ENCODE results near the gene RPH3AL.
"Not testable (repeated sequence)": the region's sequence is repeated elsewhere in the genome, so short reads cannot be mapped to it uniquely, and the experiment has no call there.

RPH3AL gene

DNA sequence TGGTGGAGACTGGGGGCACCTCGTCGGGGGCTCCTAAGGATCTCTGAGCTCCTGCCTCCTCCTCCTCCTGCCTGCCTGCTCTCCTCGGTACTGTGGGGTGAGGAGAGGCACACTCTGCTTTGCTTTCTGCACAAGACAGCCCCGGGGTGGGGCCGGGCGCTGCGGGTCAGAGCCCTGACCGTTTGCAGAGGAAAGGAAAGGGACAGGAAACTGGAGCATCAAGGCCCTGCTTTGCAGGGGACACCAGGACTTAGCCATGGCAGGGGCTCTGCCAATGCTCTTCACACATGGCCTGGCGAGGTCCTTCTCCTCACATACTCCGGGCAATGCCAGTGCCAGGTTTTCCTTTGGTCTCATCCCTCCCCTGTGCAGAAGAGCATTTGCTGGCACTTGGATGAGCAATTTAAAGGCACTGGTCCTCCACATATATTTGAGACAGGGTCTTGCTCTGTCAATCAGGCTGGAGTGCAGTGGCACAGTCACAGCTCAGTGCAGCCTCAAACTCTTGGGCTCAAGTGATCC, 147.4 kb downstream of the RPH3AL start:
- TF ChIP-seq, protein P1, sequence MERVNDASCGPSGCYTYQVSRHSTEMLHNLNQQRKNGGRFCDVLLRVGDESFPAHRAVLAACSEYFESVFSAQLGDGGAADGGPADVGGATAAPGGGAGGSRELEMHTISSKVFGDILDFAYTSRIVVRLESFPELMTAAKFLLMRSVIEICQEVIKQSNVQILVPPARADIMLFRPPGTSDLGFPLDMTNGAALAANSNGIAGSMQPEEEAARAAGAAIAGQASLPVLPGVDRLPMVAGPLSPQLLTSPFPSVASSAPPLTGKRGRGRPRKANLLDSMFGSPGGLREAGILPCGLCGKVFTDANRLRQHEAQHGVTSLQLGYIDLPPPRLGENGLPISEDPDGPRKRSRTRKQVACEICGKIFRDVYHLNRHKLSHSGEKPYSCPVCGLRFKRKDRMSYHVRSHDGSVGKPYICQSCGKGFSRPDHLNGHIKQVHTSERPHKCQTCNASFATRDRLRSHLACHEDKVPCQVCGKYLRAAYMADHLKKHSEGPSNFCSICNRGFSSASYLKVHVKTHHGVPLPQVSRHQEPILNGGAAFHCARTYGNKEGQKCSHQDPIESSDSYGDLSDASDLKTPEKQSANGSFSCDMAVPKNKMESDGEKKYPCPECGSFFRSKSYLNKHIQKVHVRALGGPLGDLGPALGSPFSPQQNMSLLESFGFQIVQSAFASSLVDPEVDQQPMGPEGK (CRISPR knock-in tag; IDR thresholded peaks at IDR 0.05; ENCODE audit: borderline replicate concordance): no peak
- TF ChIP-seq CSDC2 (CRISPR knock-in tag; IDR thresholded peaks at IDR 0.05) (no peak), ZFP30 (CRISPR knock-in tag; IDR thresholded peaks at IDR 0.05) (no peak), ZFP3 (CRISPR knock-in tag; IDR thresholded peaks at IDR 0.05) (no peak), ZNF70 (CRISPR knock-in tag; IDR thresholded peaks at IDR 0.05) (no peak), PPARA (CRISPR knock-in tag; IDR thresholded peaks at IDR 0.05; ENCODE audit: borderline replicate concordance) (no peak), ZNF565 (CRISPR knock-in tag; conservative IDR thresholded peaks at IDR 0.05; ENCODE audit: low read depth) (no peak), OSR1 (CRISPR knock-in tag; IDR thresholded peaks at IDR 0.05) (no peak), ZC3H10 (CRISPR knock-in tag; IDR thresholded peaks at IDR 0.05) (no peak), ESRRG (CRISPR knock-in tag; IDR thresholded peaks at IDR 0.05) (no peak), ZNF8 (CRISPR knock-in tag; IDR thresholded peaks at IDR 0.05) (no peak)
- TF ChIP-seq, protein P2, sequence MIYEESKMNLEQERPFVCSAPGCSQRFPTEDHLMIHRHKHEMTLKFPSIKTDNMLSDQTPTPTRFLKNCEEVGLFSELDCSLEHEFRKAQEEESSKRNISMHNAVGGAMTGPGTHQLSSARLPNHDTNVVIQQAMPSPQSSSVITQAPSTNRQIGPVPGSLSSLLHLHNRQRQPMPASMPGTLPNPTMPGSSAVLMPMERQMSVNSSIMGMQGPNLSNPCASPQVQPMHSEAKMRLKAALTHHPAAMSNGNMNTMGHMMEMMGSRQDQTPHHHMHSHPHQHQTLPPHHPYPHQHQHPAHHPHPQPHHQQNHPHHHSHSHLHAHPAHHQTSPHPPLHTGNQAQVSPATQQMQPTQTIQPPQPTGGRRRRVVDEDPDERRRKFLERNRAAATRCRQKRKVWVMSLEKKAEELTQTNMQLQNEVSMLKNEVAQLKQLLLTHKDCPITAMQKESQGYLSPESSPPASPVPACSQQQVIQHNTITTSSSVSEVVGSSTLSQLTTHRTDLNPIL (CRISPR knock-in tag; IDR thresholded peaks at IDR 0.05; ENCODE audit: low read depth): no peak
- TF ChIP-seq, protein P3, sequence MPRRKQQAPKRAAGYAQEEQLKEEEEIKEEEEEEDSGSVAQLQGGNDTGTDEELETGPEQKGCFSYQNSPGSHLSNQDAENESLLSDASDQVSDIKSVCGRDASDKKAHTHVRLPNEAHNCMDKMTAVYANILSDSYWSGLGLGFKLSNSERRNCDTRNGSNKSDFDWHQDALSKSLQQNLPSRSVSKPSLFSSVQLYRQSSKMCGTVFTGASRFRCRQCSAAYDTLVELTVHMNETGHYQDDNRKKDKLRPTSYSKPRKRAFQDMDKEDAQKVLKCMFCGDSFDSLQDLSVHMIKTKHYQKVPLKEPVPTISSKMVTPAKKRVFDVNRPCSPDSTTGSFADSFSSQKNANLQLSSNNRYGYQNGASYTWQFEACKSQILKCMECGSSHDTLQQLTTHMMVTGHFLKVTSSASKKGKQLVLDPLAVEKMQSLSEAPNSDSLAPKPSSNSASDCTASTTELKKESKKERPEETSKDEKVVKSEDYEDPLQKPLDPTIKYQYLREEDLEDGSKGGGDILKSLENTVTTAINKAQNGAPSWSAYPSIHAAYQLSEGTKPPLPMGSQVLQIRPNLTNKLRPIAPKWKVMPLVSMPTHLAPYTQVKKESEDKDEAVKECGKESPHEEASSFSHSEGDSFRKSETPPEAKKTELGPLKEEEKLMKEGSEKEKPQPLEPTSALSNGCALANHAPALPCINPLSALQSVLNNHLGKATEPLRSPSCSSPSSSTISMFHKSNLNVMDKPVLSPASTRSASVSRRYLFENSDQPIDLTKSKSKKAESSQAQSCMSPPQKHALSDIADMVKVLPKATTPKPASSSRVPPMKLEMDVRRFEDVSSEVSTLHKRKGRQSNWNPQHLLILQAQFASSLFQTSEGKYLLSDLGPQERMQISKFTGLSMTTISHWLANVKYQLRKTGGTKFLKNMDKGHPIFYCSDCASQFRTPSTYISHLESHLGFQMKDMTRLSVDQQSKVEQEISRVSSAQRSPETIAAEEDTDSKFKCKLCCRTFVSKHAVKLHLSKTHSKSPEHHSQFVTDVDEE (CRISPR knock-in tag; IDR thresholded peaks at IDR 0.05): no peak
- no peak for ATAC-seq

DNA sequence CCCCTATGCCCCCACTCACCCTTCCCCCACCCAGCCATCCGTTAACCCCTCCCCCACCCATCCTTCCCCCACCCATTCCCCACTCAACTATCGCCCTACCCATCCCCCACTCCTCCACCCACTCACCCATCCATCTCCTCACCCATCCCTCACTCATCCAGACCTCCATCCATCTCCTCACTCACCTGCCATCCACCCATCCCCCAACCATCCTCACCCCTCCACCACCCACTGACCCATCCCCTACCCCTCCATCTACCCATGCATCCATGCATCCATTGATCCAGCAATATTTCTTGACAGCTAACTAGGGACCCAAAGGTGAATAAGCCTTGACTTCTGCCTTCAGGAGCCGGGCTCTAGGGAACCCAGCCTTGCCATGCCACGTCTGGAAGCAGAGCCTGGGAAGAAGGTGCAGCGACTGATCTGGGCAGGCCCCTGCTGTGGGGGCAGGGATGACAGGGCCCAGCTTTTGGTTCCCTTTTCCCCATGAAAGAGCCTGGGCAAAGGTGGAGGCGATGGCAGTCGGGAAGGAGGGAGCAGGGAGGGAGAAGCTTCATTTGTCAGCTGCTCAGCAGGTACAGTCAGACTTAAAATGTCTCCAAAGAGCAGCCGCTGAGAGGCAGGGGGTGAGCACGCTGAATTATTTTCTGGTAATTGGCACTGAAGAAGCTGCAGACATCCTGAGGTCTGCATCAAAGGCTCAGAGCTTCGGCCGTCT, 148.0 kb downstream of the RPH3AL start:
- no peak for ATAC-seq
- TF ChIP-seq RARB (CRISPR knock-in tag; IDR thresholded peaks at IDR 0.05): no peak

DNA sequence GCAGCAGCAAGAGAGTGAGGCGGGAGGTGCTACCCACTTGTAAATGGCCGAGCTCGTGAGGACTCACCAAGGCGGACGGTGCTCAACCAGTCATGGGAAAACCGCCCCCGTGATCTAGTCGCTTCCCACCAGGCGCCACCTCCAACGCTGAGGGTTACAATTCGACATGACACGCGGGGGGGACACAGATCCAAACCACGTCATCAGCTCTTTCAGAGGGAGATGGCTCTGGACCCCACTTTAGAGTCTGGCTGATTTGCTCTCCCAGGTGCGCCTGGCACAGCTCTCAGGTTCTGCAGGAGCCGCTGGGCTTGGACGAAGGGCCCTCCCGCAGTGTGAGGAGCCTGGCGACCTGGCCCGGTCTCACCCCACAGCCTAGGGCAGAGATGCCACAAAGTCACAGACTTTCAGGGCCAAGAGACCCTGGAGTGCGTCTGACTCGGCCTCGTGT, 150.1 kb downstream of the RPH3AL start:
- TF ChIP-seq GLIS3 (CRISPR knock-in tag; IDR thresholded peaks at IDR 0.05): no peak
- TF ChIP-seq, protein P4, sequence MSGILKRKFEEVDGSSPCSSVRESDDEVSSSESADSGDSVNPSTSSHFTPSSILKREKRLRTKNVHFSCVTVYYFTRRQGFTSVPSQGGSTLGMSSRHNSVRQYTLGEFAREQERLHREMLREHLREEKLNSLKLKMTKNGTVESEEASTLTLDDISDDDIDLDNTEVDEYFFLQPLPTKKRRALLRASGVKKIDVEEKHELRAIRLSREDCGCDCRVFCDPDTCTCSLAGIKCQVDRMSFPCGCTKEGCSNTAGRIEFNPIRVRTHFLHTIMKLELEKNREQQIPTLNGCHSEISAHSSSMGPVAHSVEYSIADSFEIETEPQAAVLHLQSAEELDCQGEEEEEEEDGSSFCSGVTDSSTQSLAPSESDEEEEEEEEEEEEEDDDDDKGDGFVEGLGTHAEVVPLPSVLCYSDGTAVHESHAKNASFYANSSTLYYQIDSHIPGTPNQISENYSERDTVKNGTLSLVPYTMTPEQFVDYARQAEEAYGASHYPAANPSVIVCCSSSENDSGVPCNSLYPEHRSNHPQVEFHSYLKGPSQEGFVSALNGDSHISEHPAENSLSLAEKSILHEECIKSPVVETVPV (CRISPR knock-in tag; IDR thresholded peaks at IDR 0.05): no peak
- TF ChIP-seq ARNTL (CRISPR knock-in tag; IDR thresholded peaks at IDR 0.05; ENCODE audit: borderline replicate concordance, low read depth): no peak
- TF ChIP-seq ZNF8 (CRISPR knock-in tag; IDR thresholded peaks at IDR 0.05): no peak
- TF ChIP-seq BACH2 (CRISPR knock-in tag; IDR thresholded peaks at IDR 0.05; ENCODE audit: borderline replicate concordance): no peak
- TF ChIP-seq, protein P2 (CRISPR knock-in tag; IDR thresholded peaks at IDR 0.05; ENCODE audit: low read depth): no peak
- TF ChIP-seq ZNF70 (CRISPR knock-in tag; IDR thresholded peaks at IDR 0.05): no peak
- TF ChIP-seq, protein P5, sequence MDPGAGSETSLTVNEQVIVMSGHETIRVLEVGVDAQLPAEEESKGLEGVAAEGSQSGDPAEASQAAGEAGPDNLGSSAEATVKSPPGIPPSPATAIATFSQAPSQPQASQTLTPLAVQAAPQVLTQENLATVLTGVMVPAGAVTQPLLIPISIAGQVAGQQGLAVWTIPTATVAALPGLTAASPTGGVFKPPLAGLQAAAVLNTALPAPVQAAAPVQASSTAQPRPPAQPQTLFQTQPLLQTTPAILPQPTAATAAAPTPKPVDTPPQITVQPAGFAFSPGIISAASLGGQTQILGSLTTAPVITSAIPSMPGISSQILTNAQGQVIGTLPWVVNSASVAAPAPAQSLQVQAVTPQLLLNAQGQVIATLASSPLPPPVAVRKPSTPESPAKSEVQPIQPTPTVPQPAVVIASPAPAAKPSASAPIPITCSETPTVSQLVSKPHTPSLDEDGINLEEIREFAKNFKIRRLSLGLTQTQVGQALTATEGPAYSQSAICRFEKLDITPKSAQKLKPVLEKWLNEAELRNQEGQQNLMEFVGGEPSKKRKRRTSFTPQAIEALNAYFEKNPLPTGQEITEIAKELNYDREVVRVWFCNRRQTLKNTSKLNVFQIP (CRISPR knock-in tag; IDR thresholded peaks at IDR 0.05; ENCODE audit: borderline replicate concordance, low read depth): no peak
- TF ChIP-seq, protein P3 (CRISPR knock-in tag; IDR thresholded peaks at IDR 0.05): no peak
- no peak for TF ChIP-seq ESRRG (CRISPR knock-in tag; IDR thresholded peaks at IDR 0.05)
- no peak for TF ChIP-seq TOX (CRISPR knock-in tag; IDR thresholded peaks at IDR 0.05; ENCODE audit: borderline replicate concordance)
- TF ChIP-seq SNAI2 (CRISPR knock-in tag; IDR thresholded peaks at IDR 0.05): no peak
- TF ChIP-seq ISL1 (CRISPR knock-in tag; IDR thresholded peaks at IDR 0.05): no peak
- no peak for TF ChIP-seq RARB (CRISPR knock-in tag; IDR thresholded peaks at IDR 0.05)
- no peak for TF ChIP-seq ZFP30 (CRISPR knock-in tag; IDR thresholded peaks at IDR 0.05)
- no peak for ATAC-seq

DNA sequence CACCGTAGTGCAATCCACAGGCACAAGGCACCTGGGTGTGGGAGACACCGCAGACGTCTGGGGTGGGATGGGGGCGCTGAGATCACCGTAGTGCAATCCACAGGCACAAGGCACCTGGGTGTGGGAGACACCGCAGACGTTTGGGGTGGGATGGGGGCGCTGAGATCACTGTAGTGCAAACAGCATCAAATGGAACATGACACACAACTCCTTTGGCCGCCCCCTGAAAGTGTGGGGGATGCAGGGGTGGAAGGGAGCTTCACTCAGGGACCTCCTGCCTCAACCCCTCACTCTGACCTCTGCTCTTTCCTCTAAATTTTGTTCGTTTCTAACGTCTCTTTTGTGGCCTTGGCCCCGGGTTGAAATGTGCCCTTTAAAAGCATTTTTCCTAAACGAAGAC, 150.9 kb downstream of the RPH3AL start:
- not testable (repeated sequence) for ATAC-seq
